Measurements from ENCODE around the gene ALOX12. TPM values are rescaled to one million over a fixed set of nuclear protein-coding genes. Genes with fewer than 3 reads are reported as not detected.

Gene ALOX12
- polyA plus RNA-seq, 3 donors: 1.6 to 2.6 (median 2.3) TPM

Other genes starting within 250 kb of the ALOX12 start
- 10 to 100 TPM in 1 of 3 donors, 1 to 10 TPM in 2; 5.5 to 32.6 (median 9.8) TPM for gene XAF1, start 240.0 kb upstream of the ALOX12 start, polyA plus RNA-seq (ENCODE audit: insufficient read length in 3 of 3)
- under 1 TPM in 2 of 3 donors, not detected in 1; 0.06 to 0.21 TPM for gene FBXO39, start 219.8 kb upstream of the ALOX12 start, polyA plus RNA-seq (ENCODE audit: insufficient read length in 3 of 3)
- 1 to 10 TPM in 1 of 3 donors, under 1 TPM in 2; 0.39 to 1.4 (median 0.70) TPM for gene TEKT1, start 164.3 kb upstream of the ALOX12 start, polyA plus RNA-seq (ENCODE audit: insufficient read length in 3 of 3)
- gene RNASEK, start 16.6 kb downstream of the ALOX12 start, polyA plus RNA-seq (ENCODE audit: insufficient read length in 3 of 3): 100 to 1,000 TPM; 162 to 199 (median 190) TPM
- 10 to 100 TPM; 23.7 to 28.0 (median 25.2) TPM for gene BCL6B, start 27.0 kb downstream of the ALOX12 start, polyA plus RNA-seq (ENCODE audit: insufficient read length in 3 of 3)
- gene SLC16A13, start 40.0 kb downstream of the ALOX12 start, polyA plus RNA-seq (ENCODE audit: insufficient read length in 3 of 3): 1 to 10 TPM; 3.3 to 4.6 (median 4.5) TPM
- under 1 TPM; 0.52 to 0.67 (median 0.53) TPM for gene SLC16A11, start 48.0 kb downstream of the ALOX12 start, polyA plus RNA-seq (ENCODE audit: insufficient read length in 3 of 3)
- gene CLEC10A, start 84.2 kb downstream of the ALOX12 start, polyA plus RNA-seq (ENCODE audit: insufficient read length in 3 of 3): 1 to 10 TPM in 1 of 3 donors, under 1 TPM in 2; 0.89 to 2.2 (median 0.92) TPM
- gene ASGR2, start 118.8 kb downstream of the ALOX12 start, polyA plus RNA-seq (ENCODE audit: insufficient read length in 3 of 3): 1 to 10 TPM in 2 of 3 donors, under 1 TPM in 1; 0.89 to 2.6 (median 2.1) TPM
- 10 to 100 TPM in 1 of 3 donors, 1 to 10 TPM in 2; 6.1 to 10.7 (median 7.2) TPM for gene ASGR1, start 183.3 kb downstream of the ALOX12 start, polyA plus RNA-seq (ENCODE audit: insufficient read length in 3 of 3)
- 10 to 100 TPM; 28.3 to 47.7 (median 37.6) TPM for gene DLG4, start 223.8 kb downstream of the ALOX12 start, polyA plus RNA-seq (ENCODE audit: insufficient read length in 3 of 3)
- 100 to 1,000 TPM; 438 to 579 (median 497) TPM for gene ACADVL, start 223.9 kb downstream of the ALOX12 start, polyA plus RNA-seq (ENCODE audit: insufficient read length in 3 of 3)
- 10 to 100 TPM; 49.8 to 66.7 (median 64.4) TPM for gene DVL2, start 238.5 kb downstream of the ALOX12 start, polyA plus RNA-seq (ENCODE audit: insufficient read length in 3 of 3)
- gene PHF23, start 243.4 kb downstream of the ALOX12 start, polyA plus RNA-seq (ENCODE audit: insufficient read length in 3 of 3): 10 to 100 TPM; 51.3 to 65.8 (median 53.1) TPM
- gene GABARAP, start 246.4 kb downstream of the ALOX12 start, polyA plus RNA-seq (ENCODE audit: insufficient read length in 3 of 3): 100 to 1,000 TPM; 435 to 476 (median 455) TPM

Data from renal cortex interstitium (tissue), 3 donors.